ENCODE measurements around the gene HLA-DOA.

DNA sequence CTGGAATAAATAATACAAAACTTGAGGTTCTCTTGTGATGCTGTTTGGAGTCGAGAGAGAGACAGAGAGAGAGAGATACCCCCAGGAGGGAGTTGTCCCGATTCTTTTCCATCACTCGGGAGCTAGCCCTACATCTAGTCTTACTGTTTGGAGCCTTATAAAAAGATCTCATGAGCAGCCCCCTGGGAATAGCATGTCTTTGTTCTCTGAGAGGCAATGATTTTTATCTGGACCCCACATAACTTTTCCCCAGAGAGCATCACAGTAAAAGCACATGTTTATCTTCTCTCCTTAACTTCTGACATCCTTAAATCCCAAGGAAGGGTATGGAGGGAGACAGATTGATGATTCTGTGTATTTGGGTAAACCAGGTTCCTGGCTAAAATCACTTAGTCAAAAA lies 20.9 kb upstream of the HLA-DOA start:
- TF ChIP-seq CTCF (IDR thresholded peaks at IDR 0.05; ENCODE audit: insufficient read depth, low read length) (no peak), GABPA (IDR thresholded peaks at IDR 0.05; ENCODE audit: low read depth) (no peak), POLR2AphosphoS5 (IDR thresholded peaks at IDR 0.05; ENCODE audit: low read depth) (no peak), SPI1 (IDR thresholded peaks at IDR 0.05; ENCODE audit: borderline replicate concordance, low read depth) (no peak)
- TF ChIP-seq, protein P1, sequence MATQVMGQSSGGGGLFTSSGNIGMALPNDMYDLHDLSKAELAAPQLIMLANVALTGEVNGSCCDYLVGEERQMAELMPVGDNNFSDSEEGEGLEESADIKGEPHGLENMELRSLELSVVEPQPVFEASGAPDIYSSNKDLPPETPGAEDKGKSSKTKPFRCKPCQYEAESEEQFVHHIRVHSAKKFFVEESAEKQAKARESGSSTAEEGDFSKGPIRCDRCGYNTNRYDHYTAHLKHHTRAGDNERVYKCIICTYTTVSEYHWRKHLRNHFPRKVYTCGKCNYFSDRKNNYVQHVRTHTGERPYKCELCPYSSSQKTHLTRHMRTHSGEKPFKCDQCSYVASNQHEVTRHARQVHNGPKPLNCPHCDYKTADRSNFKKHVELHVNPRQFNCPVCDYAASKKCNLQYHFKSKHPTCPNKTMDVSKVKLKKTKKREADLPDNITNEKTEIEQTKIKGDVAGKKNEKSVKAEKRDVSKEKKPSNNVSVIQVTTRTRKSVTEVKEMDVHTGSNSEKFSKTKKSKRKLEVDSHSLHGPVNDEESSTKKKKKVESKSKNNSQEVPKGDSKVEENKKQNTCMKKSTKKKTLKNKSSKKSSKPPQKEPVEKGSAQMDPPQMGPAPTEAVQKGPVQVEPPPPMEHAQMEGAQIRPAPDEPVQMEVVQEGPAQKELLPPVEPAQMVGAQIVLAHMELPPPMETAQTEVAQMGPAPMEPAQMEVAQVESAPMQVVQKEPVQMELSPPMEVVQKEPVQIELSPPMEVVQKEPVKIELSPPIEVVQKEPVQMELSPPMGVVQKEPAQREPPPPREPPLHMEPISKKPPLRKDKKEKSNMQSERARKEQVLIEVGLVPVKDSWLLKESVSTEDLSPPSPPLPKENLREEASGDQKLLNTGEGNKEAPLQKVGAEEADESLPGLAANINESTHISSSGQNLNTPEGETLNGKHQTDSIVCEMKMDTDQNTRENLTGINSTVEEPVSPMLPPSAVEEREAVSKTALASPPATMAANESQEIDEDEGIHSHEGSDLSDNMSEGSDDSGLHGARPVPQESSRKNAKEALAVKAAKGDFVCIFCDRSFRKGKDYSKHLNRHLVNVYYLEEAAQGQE (IDR thresholded peaks at IDR 0.05; ENCODE audit: insufficient replicate concordance, low read depth) = no peak

All from HL-60 (cell line).